ENCODE measurements around the gene MEF2D. TPM values are rescaled to one million over a fixed set of nuclear protein-coding genes. Genes with fewer than 3 reads are reported as not detected.

The MEF2D gene
- total and polyA plus RNA-seq, 2 experiments from 2014 or later: 23.6 to 34.1 TPM

DNA sequence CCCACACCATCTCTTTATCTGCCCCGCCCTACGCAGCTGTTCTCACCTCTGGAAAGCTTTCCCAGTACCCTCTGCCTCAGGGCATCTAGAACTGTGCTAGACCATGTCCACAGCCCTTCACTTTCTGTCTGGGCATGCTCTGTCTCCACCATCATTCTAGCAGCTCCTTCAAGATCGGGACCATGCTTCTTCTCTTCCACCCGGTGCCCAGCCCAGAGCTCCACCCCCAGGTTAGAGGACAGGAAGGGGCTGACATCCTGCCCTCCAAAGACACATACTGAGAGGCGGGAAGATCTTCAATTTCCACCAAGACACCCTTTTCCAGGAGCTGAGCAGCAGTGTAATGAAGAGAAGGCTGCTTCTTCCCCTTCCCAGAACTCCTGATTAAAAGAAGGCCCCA lies 27.7 kb upstream of the MEF2D start:
- no peaks in the 10 kb centered on the region for H3K36me3 ChIP-seq (ENCODE audit: low read depth)

DNA sequence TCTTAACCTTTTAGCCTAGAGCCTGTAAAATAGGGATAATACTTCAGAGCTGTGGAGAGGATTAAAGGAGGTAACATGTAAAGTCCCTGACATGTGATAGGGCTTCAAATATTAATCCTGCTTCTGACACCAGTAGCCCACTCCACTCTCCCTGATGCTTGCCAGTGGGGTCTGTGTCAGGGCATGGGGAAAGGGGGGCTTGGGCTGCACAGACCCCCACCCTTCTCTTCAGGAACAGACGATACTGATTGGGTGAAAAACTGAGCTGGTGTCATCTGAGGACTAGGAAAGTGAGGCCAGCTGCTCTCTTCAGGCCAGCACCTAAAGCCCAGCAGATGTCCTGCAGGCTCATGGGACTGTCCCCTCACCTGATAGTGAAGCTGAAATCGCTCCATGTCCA lies 27.0 kb upstream of the MEF2D start:
- no peaks in the 10 kb centered on the region for H3K36me3 ChIP-seq (ENCODE audit: low read depth)

More for the DNA sequence above, 27.7 kb upstream of the MEF2D start:
- no peak for DNase-seq
- Histone ChIP-seq H4K20me1 (ENCODE audit: insufficient read depth) (no peaks in the 10 kb centered on the region), H3K79me2 (ENCODE audit: insufficient read depth) (no peaks in the 10 kb centered on the region), H3K27ac (no peak overlapping the region), H3K9ac (no peak overlapping the region), H3K4me1 (ENCODE audit: insufficient read depth) (no peaks in the 10 kb centered on the region), H3K9me3 (ENCODE audit: low read depth) (no peaks in the 10 kb centered on the region), H3K9me2 (ENCODE audit: insufficient read depth) (no peaks in the 10 kb centered on the region), H3K4me2 (ENCODE audit: unreplicated experiment) (no peak overlapping the region), H3F3A (ENCODE audit: insufficient read depth) (no peaks in the 10 kb centered on the region), H3K4me3 (no peak overlapping the region), H3K27me3 (replicated peaks; ENCODE audit: insufficient read depth) (no peaks in the 10 kb centered on the region), H2AFZ (no peak overlapping the region)
- in situ Hi-C loops (cut with MboI): no loop called here
- WGBS, 2 experiments (ENCODE audit: low coverage in 1 of 2, low lambda C conversion rate in 2 of 2, missing lambda C conversion rate in 2 of 2): 89 to 94% methylated on average over 5 of the region's 5 CpGs
- TF ChIP-seq EZH2phosphoT487 (IDR thresholded peaks at IDR 0.05; ENCODE audit: insufficient read depth, low read depth) (no peak), EZH2 (IDR thresholded peaks at IDR 0.05; ENCODE audit: insufficient read depth, poor library complexity, severe bottlenecking) (no peak)

DNA sequence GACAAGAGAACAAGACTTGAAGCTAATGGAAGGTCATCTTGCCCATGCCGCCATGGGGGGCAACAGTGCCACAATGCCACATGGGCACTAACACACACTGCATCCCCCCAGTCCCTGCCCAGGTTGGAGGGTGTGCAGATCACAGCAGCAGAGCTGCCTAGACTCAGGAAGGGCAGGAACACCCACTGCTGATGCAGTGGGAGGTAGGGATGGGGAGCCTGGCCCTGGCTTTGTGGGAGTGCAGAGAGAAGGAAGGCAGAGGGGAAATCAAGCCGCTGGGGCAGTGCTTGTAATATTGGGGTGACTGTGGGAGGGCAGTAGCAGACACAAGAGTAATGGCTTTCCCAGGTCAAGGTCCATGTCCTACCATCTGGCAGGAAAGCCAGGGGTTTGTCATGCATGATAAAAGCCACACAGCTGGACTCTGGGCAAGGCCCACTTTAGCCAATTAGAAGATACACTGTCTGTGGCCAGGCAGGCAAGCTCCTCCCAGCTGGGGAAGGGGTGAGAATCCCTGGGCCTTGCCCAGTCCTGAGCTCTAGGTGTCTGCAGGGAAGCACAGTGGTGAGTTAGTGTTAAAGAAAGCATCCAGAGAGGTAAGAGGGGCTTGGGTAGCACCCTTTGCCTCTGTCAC lies 25.4 kb upstream of the MEF2D start:
- no peak overlapping the region for H3K4me2 ChIP-seq (ENCODE audit: unreplicated experiment)
- no peak for DNase-seq
- in situ Hi-C loops (cut with MboI): no loop called here
- no peak overlapping the region for H2AFZ ChIP-seq
- no peaks in the 10 kb centered on the region for H3K79me2 ChIP-seq (ENCODE audit: insufficient read depth)
- no peaks in the 10 kb centered on the region for H3K36me3 ChIP-seq (ENCODE audit: low read depth)
- H3K4me3 ChIP-seq: no peak overlapping the region
- no peaks in the 10 kb centered on the region for H4K20me1 ChIP-seq (ENCODE audit: insufficient read depth)
- H3K27ac ChIP-seq: no peak overlapping the region
- no peaks in the 10 kb centered on the region for H3K4me1 ChIP-seq (ENCODE audit: insufficient read depth)
- WGBS, 2 experiments (ENCODE audit: low coverage in 1 of 2, low lambda C conversion rate in 2 of 2, missing lambda C conversion rate in 2 of 2): 69 to 83% methylated on average over 2 of the region's 2 CpGs
- H3K9me3 ChIP-seq (ENCODE audit: low read depth): no peaks in the 10 kb centered on the region
- TF ChIP-seq EZH2 (IDR thresholded peaks at IDR 0.05; ENCODE audit: insufficient read depth, poor library complexity, severe bottlenecking): no peak
- TF ChIP-seq EZH2phosphoT487 (IDR thresholded peaks at IDR 0.05; ENCODE audit: insufficient read depth, low read depth): no peak
- peaks cover 6% of the 10 kb centered on the region; the same call in 1 of the 2 replicates for H3F3A ChIP-seq (ENCODE audit: insufficient read depth)
- no peak overlapping the region for H3K9ac ChIP-seq
- H3K27me3 ChIP-seq (replicated peaks; ENCODE audit: insufficient read depth): no peaks in the 10 kb centered on the region
- no peaks in the 10 kb centered on the region for H3K9me2 ChIP-seq (ENCODE audit: insufficient read depth)

More for the DNA sequence above, 27.0 kb upstream of the MEF2D start:
- in situ Hi-C loops (cut with MboI): no loop called here
- Histone ChIP-seq H3K4me2 (ENCODE audit: unreplicated experiment) (no peak overlapping the region), H3K79me2 (ENCODE audit: insufficient read depth) (no peaks in the 10 kb centered on the region), H3K4me1 (ENCODE audit: insufficient read depth) (no peaks in the 10 kb centered on the region), H3K27me3 (replicated peaks; ENCODE audit: insufficient read depth) (no peaks in the 10 kb centered on the region), H3K9me2 (ENCODE audit: insufficient read depth) (no peaks in the 10 kb centered on the region), H3K27ac (no peak overlapping the region), H2AFZ (no peak overlapping the region), H4K20me1 (ENCODE audit: insufficient read depth) (no peaks in the 10 kb centered on the region), H3K9ac (no peak overlapping the region), H3K9me3 (ENCODE audit: low read depth) (no peaks in the 10 kb centered on the region), H3F3A (ENCODE audit: insufficient read depth) (peaks cover 2% of the 10 kb centered on the region; the same call in 1 of the 2 replicates), H3K4me3 (no peak overlapping the region)
- 96 to 100% methylated on average over 2 of the region's 2 CpGs for WGBS, 2 experiments (ENCODE audit: low coverage in 1 of 2, low lambda C conversion rate in 2 of 2, missing lambda C conversion rate in 2 of 2)
- no peak for DNase-seq
- no peak for TF ChIP-seq EZH2phosphoT487 (IDR thresholded peaks at IDR 0.05; ENCODE audit: insufficient read depth, low read depth)
- no peak for TF ChIP-seq EZH2 (IDR thresholded peaks at IDR 0.05; ENCODE audit: insufficient read depth, poor library complexity, severe bottlenecking)

DNA sequence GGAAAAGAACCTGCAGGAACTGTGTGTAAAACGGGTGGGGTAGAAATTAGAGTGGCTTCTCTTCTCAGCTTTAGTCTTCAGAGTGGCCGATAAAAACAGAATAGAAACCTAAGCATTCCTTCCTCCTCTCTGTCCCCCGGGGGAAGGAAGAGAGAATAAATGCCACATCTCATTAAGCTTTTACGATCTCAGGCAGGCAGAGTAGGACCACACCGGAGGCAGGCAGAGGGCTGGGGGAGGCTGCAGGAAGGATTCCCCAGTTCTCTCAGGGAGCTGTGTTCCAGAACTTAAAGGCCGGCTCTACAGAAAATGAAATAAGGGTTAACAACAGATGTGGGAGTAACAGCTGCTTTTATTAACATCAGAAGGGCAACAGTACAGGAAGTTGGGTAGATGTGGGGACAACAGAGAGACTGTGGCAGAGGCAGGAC lies 24.5 kb upstream of the MEF2D start:
- Histone ChIP-seq H3K4me3 (no peak overlapping the region), H4K20me1 (ENCODE audit: insufficient read depth) (no peaks in the 10 kb centered on the region), H3K4me1 (ENCODE audit: insufficient read depth) (no peaks in the 10 kb centered on the region), H3K9me3 (ENCODE audit: low read depth) (no peaks in the 10 kb centered on the region), H3K4me2 (ENCODE audit: unreplicated experiment) (no peak overlapping the region), H3K27me3 (replicated peaks; ENCODE audit: insufficient read depth) (no peaks in the 10 kb centered on the region), H3K79me2 (ENCODE audit: insufficient read depth) (no peaks in the 10 kb centered on the region), H3K9me2 (ENCODE audit: insufficient read depth) (no peaks in the 10 kb centered on the region), H3K9ac (no peak overlapping the region), H2AFZ (no peak overlapping the region), H3K27ac (no peak overlapping the region), H3F3A (ENCODE audit: insufficient read depth) (peaks cover 6% of the 10 kb centered on the region; the same call in 1 of the 2 replicates), H3K36me3 (ENCODE audit: low read depth) (no peaks in the 10 kb centered on the region)
- WGBS, 2 experiments (ENCODE audit: low coverage in 1 of 2, low lambda C conversion rate in 2 of 2, missing lambda C conversion rate in 2 of 2): 70% methylated on average over 6 of the region's 6 CpGs
- no peak for DNase-seq
- TF ChIP-seq EZH2 (IDR thresholded peaks at IDR 0.05; ENCODE audit: insufficient read depth, poor library complexity, severe bottlenecking): no peak
- TF ChIP-seq EZH2phosphoT487 (IDR thresholded peaks at IDR 0.05; ENCODE audit: insufficient read depth, low read depth): no peak
- in situ Hi-C loops (cut with MboI): no loop called here
